ENCODE data around the gene NEAT1.

DNA sequence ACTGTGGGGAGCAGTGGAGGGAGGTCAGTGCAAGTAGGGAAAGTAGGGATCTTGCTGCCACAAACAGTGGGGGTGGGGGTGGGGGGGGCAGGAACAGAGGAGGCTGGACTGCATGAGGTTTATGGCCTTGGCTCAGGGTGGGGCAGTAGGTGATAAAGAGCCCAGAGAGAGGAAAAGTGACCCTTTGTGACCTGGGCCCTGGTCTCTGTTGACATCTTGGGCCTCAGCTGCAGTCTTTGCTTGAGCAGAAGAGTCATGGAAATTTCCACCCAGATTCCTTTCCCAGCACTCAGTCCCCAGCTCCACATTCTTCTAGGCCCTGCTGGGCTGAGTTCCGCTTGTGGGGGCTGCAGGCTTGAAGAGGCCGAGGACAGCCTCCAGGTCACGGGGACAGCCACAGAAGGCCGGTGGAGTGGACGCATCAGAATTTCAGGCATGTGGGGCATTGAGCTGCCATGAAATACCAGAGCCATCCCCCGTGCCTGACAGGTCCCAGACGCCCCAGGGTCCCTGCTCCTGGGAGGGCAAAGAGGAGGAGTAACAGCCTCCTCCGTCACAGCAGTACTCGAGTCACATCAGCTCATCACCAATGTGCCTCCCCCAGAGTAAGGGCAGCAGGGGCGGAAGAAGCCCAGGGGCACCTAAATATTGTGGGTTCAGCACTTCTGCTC, 66.6 kb downstream of the NEAT1 start:
- TF ChIP-seq, protein P1, sequence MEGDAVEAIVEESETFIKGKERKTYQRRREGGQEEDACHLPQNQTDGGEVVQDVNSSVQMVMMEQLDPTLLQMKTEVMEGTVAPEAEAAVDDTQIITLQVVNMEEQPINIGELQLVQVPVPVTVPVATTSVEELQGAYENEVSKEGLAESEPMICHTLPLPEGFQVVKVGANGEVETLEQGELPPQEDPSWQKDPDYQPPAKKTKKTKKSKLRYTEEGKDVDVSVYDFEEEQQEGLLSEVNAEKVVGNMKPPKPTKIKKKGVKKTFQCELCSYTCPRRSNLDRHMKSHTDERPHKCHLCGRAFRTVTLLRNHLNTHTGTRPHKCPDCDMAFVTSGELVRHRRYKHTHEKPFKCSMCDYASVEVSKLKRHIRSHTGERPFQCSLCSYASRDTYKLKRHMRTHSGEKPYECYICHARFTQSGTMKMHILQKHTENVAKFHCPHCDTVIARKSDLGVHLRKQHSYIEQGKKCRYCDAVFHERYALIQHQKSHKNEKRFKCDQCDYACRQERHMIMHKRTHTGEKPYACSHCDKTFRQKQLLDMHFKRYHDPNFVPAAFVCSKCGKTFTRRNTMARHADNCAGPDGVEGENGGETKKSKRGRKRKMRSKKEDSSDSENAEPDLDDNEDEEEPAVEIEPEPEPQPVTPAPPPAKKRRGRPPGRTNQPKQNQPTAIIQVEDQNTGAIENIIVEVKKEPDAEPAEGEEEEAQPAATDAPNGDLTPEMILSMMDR (IDR thresholded peaks at IDR 0.05), result peak in 1 of 4 experiments; percentile 13
- no peak for TF ChIP-seq POLR2A (IDR thresholded peaks at IDR 0.05)
- no peak for TF ChIP-seq EP300 (IDR thresholded peaks at IDR 0.05)
- TF ChIP-seq POLR2AphosphoS5 (IDR thresholded peaks at IDR 0.05), result peak; percentile 47

All from gastroesophageal sphincter (tissue), 3 donors.